MM.1S (cell line): ENCODE results near the gene RAB34.
A peak's percentile ranks its signal among the peaks of the same experiment; 100 is the strongest.

ENCODE experiments used
- DNase-seq: peaks from one replicate; pipeline ENCODE4 v3.0.0-alpha.2; 2015
- H2AFZ ChIP-seq: fragments of 300-600 bp; sonication (generic); 2 replicates; pipeline ENCODE4 v1.6.0; 2016; ENCODE audit warnings: antibody characterized with exemption, low read length
- H3F3A ChIP-seq: fragments of 300-600 bp; sonication (generic); 2 replicates; pipeline ENCODE4 v1.6.1; 2016; ENCODE audit warnings: mild to moderate bottlenecking, antibody characterized with exemption, low read length, moderate library complexity, mixed read lengths; ENCODE audit not compliant: insufficient read depth
- H3K27ac ChIP-seq: fragments of 300-600 bp; sonication (generic); 2 replicates; pipeline ENCODE4 v1.5.1; 2016; ENCODE audit warnings: mild to moderate bottlenecking, low read length
- H3K27me3 ChIP-seq: fragments of 300-600 bp; sonication (generic); replicated peaks from 2 replicates; pipeline ENCODE4 v1.6.0; 2016; ENCODE audit warnings: low read length; ENCODE audit not compliant: insufficient read depth
- H3K36me3 ChIP-seq: fragments of 300-600 bp; sonication (generic); replicated peaks from 2 replicates; pipeline ENCODE4 v1.6.1; 2016; ENCODE audit warnings: mild to moderate bottlenecking, low read length, mixed read lengths; ENCODE audit not compliant: insufficient read depth
- H3K4me1 ChIP-seq: fragments of 300-600 bp; sonication (generic); 2 replicates; pipeline ENCODE4 v1.6.1; 2016; ENCODE audit warnings: low read length, mixed read lengths
- H3K4me2 ChIP-seq: fragments of 300-600 bp; sonication (generic); 2 replicates; pipeline ENCODE4 v1.6.0; 2016; ENCODE audit warnings: low read depth, low read length
- H3K4me3 ChIP-seq: fragments of 300-600 bp; sonication (generic); 2 replicates; pipeline ENCODE4 v1.5.1; 2016; ENCODE audit warnings: low read length, mixed read lengths
- H3K79me2 ChIP-seq: fragments of 300-600 bp; sonication (generic); 2 replicates; pipeline ENCODE4 v1.6.1; 2016; ENCODE audit warnings: mixed run types, low read length, mixed read lengths
- H3K9ac ChIP-seq: fragments of 300-600 bp; sonication (generic); 2 replicates; pipeline ENCODE4 v1.6.1; 2016; ENCODE audit warnings: low read length, mixed read lengths
- H3K9me2 ChIP-seq: fragments of 300-600 bp; sonication (generic); replicated peaks from 2 replicates; pipeline ENCODE4 v1.6.1; 2016; ENCODE audit warnings: mild to moderate bottlenecking, low read length, mixed read lengths; ENCODE audit not compliant: insufficient read depth
- H3K9me3 ChIP-seq: fragments of 300-600 bp; sonication (generic); replicated peaks from 2 replicates; pipeline ENCODE4 v1.6.1; 2016; ENCODE audit warnings: mild to moderate bottlenecking, low read length, mixed read lengths; ENCODE audit not compliant: insufficient read depth
- H4K20me1 ChIP-seq: fragments of 300-600 bp; sonication (generic); 2 replicates; pipeline ENCODE4 v1.6.1; 2016; ENCODE audit warnings: mild to moderate bottlenecking, low read length, moderate library complexity, mixed read lengths; ENCODE audit not compliant: insufficient read depth
- EZH2 ChIP-seq: fragments of 300-600 bp; sonication (generic); optimal IDR thresholded peaks from 2 replicates; pipeline ENCODE3; 2017; ENCODE audit warnings: low read depth, mild to moderate bottlenecking, antibody characterized with exemption, low read length, mixed read lengths
- EZH2phosphoT487 ChIP-seq: fragments of 300-600 bp; sonication (generic); IDR thresholded peaks from 2 replicates; pipeline ENCODE4 v1.6.1; 2018; ENCODE audit warnings: antibody characterized with exemption, low read length
- TF ChIP-seq, protein P1 (sequence below): fragments of 300-600 bp; sonication (generic); IDR thresholded peaks from 2 replicates; pipeline ENCODE4 v1.5.1; 2016; ENCODE audit warnings: antibody characterized with exemption, low read length, mixed read lengths

Gene RAB34

DNA sequence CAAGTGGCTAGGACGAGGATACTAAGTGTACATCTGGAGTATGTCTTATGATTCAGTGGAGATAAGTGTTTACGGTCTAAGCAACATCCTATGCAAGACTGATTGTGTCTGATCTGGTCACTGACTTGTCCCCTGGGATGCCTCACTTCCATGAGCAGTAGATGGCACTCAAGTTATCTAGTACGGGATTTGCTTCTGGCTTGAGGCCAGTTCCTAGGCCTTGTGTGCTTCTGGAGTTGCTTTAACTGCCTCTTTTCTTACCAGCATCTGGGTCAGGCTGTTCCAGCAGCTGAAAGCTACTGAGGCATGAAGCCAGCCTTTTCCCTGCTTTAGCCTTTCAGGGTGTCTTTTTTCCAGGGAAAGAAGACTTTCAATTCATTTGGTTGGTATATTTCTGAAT is 32.7 kb downstream of the RAB34 start:
- H3K4me3 ChIP-seq, result no peak overlapping the region
- no peaks in the 10 kb centered on the region for H3F3A ChIP-seq
- H3K4me2 ChIP-seq, result no peak overlapping the region
- DNase-seq, result no peak
- H2AFZ ChIP-seq, result no peak overlapping the region
- no peaks in the 10 kb centered on the region for H3K9me2 ChIP-seq
- H4K20me1 ChIP-seq, result no peaks in the 10 kb centered on the region
- TF ChIP-seq, protein P1, sequence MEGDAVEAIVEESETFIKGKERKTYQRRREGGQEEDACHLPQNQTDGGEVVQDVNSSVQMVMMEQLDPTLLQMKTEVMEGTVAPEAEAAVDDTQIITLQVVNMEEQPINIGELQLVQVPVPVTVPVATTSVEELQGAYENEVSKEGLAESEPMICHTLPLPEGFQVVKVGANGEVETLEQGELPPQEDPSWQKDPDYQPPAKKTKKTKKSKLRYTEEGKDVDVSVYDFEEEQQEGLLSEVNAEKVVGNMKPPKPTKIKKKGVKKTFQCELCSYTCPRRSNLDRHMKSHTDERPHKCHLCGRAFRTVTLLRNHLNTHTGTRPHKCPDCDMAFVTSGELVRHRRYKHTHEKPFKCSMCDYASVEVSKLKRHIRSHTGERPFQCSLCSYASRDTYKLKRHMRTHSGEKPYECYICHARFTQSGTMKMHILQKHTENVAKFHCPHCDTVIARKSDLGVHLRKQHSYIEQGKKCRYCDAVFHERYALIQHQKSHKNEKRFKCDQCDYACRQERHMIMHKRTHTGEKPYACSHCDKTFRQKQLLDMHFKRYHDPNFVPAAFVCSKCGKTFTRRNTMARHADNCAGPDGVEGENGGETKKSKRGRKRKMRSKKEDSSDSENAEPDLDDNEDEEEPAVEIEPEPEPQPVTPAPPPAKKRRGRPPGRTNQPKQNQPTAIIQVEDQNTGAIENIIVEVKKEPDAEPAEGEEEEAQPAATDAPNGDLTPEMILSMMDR, result no peak
- no peak for TF ChIP-seq EZH2
- no peak for TF ChIP-seq EZH2phosphoT487
- peaks cover 29% of the 10 kb centered on the region for H3K36me3 ChIP-seq
- H3K9ac ChIP-seq, result no peak overlapping the region
- H3K79me2 ChIP-seq, result no peaks in the 10 kb centered on the region
- H3K9me3 ChIP-seq, result no peaks in the 10 kb centered on the region
- no peaks in the 10 kb centered on the region for H3K4me1 ChIP-seq
- no peak overlapping the region for H3K27ac ChIP-seq
- no peaks in the 10 kb centered on the region for H3K27me3 ChIP-seq

- Histone ChIP-seq H3K4me2 (no peak overlapping the region), H3K27me3 (no peaks in the 10 kb centered on the region), H3K9me3 (no peaks in the 10 kb centered on the region), H3F3A (no peaks in the 10 kb centered on the region), H2AFZ (no peak overlapping the region), H3K9ac (no peak overlapping the region), H3K36me3 (peaks cover 14% of the 10 kb centered on the region), H3K27ac (no peak overlapping the region), H3K4me3 (no peak overlapping the region), H3K9me2 (no peaks in the 10 kb centered on the region), H3K79me2 (no peaks in the 10 kb centered on the region), H3K4me1 (no peaks in the 10 kb centered on the region), H4K20me1 (no peaks in the 10 kb centered on the region)
- no peak for DNase-seq
- TF ChIP-seq, protein P1, result no peak
- no peak for TF ChIP-seq EZH2phosphoT487
- no peak for TF ChIP-seq EZH2
Observed at GRCh38 chr17:28682655-28683054, 35.0 kb downstream of the RAB34 start.

GRCh38 chr17:28675980-28676379 is 41.7 kb downstream of the RAB34 start:
- Histone ChIP-seq H3K9ac (no peak overlapping the region), H3K36me3 (peaks cover 24% of the 10 kb centered on the region), H3K4me1 (no peaks in the 10 kb centered on the region), H2AFZ (no peak overlapping the region), H3K4me2 (no peak overlapping the region), H3F3A (no peaks in the 10 kb centered on the region), H3K9me2 (no peaks in the 10 kb centered on the region), H3K27me3 (no peaks in the 10 kb centered on the region), H3K27ac (no peak overlapping the region), H3K4me3 (no peak overlapping the region), H4K20me1 (no peaks in the 10 kb centered on the region), H3K9me3 (no peaks in the 10 kb centered on the region), H3K79me2 (peaks cover 9% of the 10 kb centered on the region)
- TF ChIP-seq EZH2phosphoT487, result no peak
- TF ChIP-seq, protein P1, result peak; percentile 61
- peak; percentile 30 for DNase-seq

GRCh38 chr17:28675490-28675889 is 42.2 kb downstream of the RAB34 start:
- Histone ChIP-seq H3K9me3 (no peaks in the 10 kb centered on the region), H4K20me1 (no peaks in the 10 kb centered on the region), H3K4me3 (no peak overlapping the region), H3K9ac (no peak overlapping the region), H3K36me3 (peaks cover 26% of the 10 kb centered on the region), H2AFZ (no peak overlapping the region), H3K4me1 (no peaks in the 10 kb centered on the region), H3K27me3 (no peaks in the 10 kb centered on the region), H3K9me2 (no peaks in the 10 kb centered on the region), H3K4me2 (no peak overlapping the region), H3F3A (no peaks in the 10 kb centered on the region), H3K79me2 (peaks cover 12% of the 10 kb centered on the region), H3K27ac (no peak overlapping the region)
- TF ChIP-seq, protein P1, result no peak
- TF ChIP-seq EZH2 (no peak), EZH2phosphoT487 (no peak)
- DNase-seq, result no peak
